HG02852 (cell line): ENCODE measurements around the gene SNAP29.
"Not testable (repeated sequence)": the region's sequence is repeated elsewhere in the genome, so short reads cannot be mapped to it uniquely, and the experiment has no call there.

ENCODE experiments used
- ATAC-seq: cut with Tn5 transposase; IDR thresholded peaks from one replicate; pipeline ENCODE4 v1.9.1; 2021; ENCODE audit warnings: mild to moderate bottlenecking, moderate library complexity; ENCODE audit not compliant: unreplicated experiment

The SNAP29 gene

GRCh38 chr22:20928573-20928967 lies 69.8 kb downstream of the SNAP29 start:
- ATAC-seq = no peak

DNA sequence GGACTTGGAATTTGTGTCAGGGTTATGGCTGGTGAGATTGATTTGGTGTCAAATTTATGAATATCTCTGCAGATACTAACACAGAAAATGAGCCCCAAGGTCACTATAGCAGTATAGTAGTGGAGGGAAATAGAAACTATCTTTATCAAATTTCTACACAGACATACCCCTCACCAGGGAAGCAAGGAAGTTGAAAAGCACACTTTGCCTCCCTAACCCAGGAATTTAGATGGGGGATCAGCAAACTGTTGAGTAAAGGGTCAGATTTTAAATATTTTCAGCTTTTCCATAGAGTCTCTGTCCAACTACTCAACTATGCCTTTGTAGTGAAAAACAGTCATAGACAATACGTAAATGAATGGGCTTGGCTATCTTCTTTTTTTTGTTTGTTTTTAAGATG lies 71.2 kb downstream of the SNAP29 start:
- ATAC-seq = no peak

GRCh38 chr22:20930435-20930834 lies 71.6 kb downstream of the SNAP29 start:
- ATAC-seq = not testable (repeated sequence)

- no peak for ATAC-seq
Observed at GRCh38 chr22:20931126-20931654, 72.4 kb downstream of the SNAP29 start.

- ATAC-seq = no peak
Observed at GRCh38 chr22:20933910-20934309, 75.1 kb downstream of the SNAP29 start.

- not testable (repeated sequence) for ATAC-seq
Observed at GRCh38 chr22:20935049-20935448, 76.2 kb downstream of the SNAP29 start.

GRCh38 chr22:20935780-20936539 lies 77.2 kb downstream of the SNAP29 start:
- not testable (repeated sequence) for ATAC-seq

GRCh38 chr22:20937031-20937793 lies 78.4 kb downstream of the SNAP29 start:
- no peak for ATAC-seq

- no peak for ATAC-seq
Observed at GRCh38 chr22:20937794-20938671, 79.2 kb downstream of the SNAP29 start.

GRCh38 chr22:20939457-20940185 lies 80.8 kb downstream of the SNAP29 start:
- ATAC-seq = not testable (repeated sequence)

DNA sequence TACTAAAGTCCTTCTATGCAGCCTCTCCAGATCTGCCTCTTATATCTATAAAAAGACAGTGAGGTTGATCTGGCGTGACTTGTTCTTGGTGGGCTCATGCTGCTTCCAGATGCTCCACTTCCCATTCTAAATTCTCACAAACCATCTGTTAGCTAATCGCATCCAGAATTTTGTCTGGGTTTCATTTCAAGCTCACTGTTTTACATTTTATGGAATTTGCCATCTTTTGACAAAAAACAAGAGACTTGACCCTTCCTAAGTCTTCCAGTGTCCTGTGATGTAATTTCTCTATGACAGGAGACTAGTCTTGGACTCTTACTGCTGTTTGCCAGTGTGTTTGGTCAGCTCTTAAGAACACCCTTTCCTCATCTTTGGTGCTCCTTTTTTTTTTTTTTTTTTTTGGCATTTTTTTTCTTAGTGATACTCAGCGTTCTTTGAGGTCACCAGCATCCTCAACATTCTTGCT lies 81.4 kb downstream of the SNAP29 start:
- no peak for ATAC-seq
